ENCODE data around the gene UBE2J2.

- TF ChIP-seq POLR2A (IDR thresholded peaks at IDR 0.05) (no peak), CTCF (IDR thresholded peaks at IDR 0.05) (no peak), EP300 (IDR thresholded peaks at IDR 0.05) (no peak)
Measured at GRCh38 chr1:1241588-1242219, 31.9 kb downstream of the UBE2J2 start.

Data from stomach (tissue), 4 donors.